CD4-positive, alpha-beta T cell treated with Interleukin-15 for 4 hours (primary cell): ENCODE measurements around the gene TRANK1.
A peak's percentile ranks its signal among the peaks of the same experiment; 100 is the strongest.
"Not testable (repeated sequence)": the region's sequence is repeated elsewhere in the genome, so short reads cannot be mapped to it uniquely, and the experiment has no call there.

ENCODE experiments used
- DNase-seq: peaks from one replicate; pipeline ENCODE4 v3.0.0-alpha.2; 2020; ENCODE audit warnings: low spot score

TRANK1 gene

GRCh38 chr3:36892457-36893136 lies 52.3 kb downstream of the TRANK1 start:
- DNase-seq = no peak

- no peak for DNase-seq
Measured at GRCh38 chr3:36891701-36892160, 53.1 kb downstream of the TRANK1 start.

- DNase-seq = not testable (repeated sequence)
Measured at GRCh38 chr3:36891097-36891496, 53.8 kb downstream of the TRANK1 start.

GRCh38 chr3:36890261-36890660 lies 54.6 kb downstream of the TRANK1 start:
- no peak for DNase-seq

- DNase-seq = no peak
Measured at GRCh38 chr3:36881735-36882134, 63.1 kb downstream of the TRANK1 start.

- DNase-seq = not testable (repeated sequence)
Measured at GRCh38 chr3:36879842-36880241, 65.0 kb downstream of the TRANK1 start.

GRCh38 chr3:36877930-36878685 lies 66.7 kb downstream of the TRANK1 start:
- no peak for DNase-seq

GRCh38 chr3:36876181-36876936 lies 68.5 kb downstream of the TRANK1 start:
- DNase-seq = peak; percentile 77

GRCh38 chr3:36875397-36875796 lies 69.5 kb downstream of the TRANK1 start:
- DNase-seq = no peak

- no peak for DNase-seq
Measured at GRCh38 chr3:36874424-36874823, 70.4 kb downstream of the TRANK1 start.

GRCh38 chr3:36871379-36872126 lies 73.3 kb downstream of the TRANK1 start:
- DNase-seq = no peak

- DNase-seq = peak; percentile 62
Measured at GRCh38 chr3:36868614-36869436, 76.0 kb downstream of the TRANK1 start.

GRCh38 chr3:36867810-36868209 lies 77.0 kb downstream of the TRANK1 start:
- no peak for DNase-seq

- DNase-seq = no peak
Measured at GRCh38 chr3:36866368-36866767, 78.5 kb downstream of the TRANK1 start.

GRCh38 chr3:36864180-36865053 lies 80.4 kb downstream of the TRANK1 start:
- no peak for DNase-seq

- DNase-seq = no peak
Measured at GRCh38 chr3:36862076-36862755, 82.6 kb downstream of the TRANK1 start.

- no peak for DNase-seq
Measured at GRCh38 chr3:36859494-36859893, 85.4 kb downstream of the TRANK1 start.

- DNase-seq = no peak
Measured at GRCh38 chr3:36852071-36852470, 92.8 kb downstream of the TRANK1 start.

- DNase-seq = no peak
Measured at GRCh38 chr3:36850743-36851142, 94.1 kb downstream of the TRANK1 start.

- no peak for DNase-seq
Measured at GRCh38 chr3:36846406-36846805, 98.4 kb downstream of the TRANK1 start.
